ENCODE data around the gene STX16.

DNA sequence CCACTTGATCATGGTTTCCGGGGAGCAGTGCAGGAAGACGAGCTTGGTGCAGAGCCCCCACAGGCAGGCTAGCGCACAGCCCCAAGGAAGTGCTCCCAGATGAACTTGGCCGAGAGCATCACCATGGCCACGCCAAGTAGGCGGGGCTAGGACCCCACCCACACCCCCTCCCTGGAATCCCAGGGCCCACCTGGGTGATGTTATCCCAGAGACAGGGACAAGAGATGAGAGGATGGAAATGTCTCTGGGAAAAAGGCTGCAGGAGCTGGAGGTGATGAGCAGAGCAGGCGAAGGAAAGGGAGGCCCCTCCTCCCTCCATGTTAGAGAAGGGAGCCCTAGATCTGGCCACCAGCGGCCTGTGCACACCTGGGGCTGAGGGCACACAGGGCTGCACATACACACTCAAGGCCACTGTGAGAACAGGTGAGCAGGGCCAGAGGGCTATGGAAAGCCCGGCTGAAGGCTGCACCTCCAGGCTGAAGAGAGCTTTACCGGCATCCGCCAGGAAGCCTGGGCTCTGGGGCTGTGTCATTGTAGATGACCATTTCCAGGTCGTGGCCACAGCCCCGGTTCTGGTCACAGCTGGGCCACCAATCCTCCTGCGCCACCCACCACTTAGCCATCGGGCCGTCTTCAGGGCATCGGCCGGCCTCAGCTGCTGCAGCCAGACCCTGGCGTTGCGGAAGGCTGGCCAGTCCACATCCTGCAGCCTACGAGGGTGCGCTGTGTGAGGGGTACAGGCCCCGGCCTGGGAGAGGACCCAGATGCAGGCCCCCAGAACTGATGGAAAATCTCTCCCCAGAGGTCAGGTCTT, 66.4 kb downstream of the STX16 start:
- TF ChIP-seq FOXJ2 (tag; IDR thresholded peaks at IDR 0.05) (no peak), FOXJ3 (CRISPR knock-in tag; IDR thresholded peaks at IDR 0.05) (no peak), MAFG (tag; conservative IDR thresholded peaks at IDR 0.05) (no peak)
- TF ChIP-seq, protein P1, sequence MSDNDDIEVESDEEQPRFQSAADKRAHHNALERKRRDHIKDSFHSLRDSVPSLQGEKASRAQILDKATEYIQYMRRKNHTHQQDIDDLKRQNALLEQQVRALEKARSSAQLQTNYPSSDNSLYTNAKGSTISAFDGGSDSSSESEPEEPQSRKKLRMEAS (CRISPR knock-in tag; IDR thresholded peaks at IDR 0.05): no peak
